H1 (cell line): Measurements from ENCODE around the gene SEC23IP. TPM values are rescaled to one million over a fixed set of nuclear protein-coding genes. Genes with fewer than 3 reads are reported as not detected.

Experiments
- CTCF ChIA-PET: fragments of 300-600 bp; sonication (Branson Sonifier 250); formaldehyde crosslinking; loops from one replicate; lab custom pipeline; 2021; ENCODE audit not compliant: partially characterized antibody; lab: Charles Lee
- POLR2A ChIA-PET: fragments of 300-600 bp; sonication (Branson Sonifier 250); formaldehyde crosslinking; loops from one replicate; lab custom pipeline; 2021; ENCODE audit warnings: inconsistent platforms; ENCODE audit not compliant: partially characterized antibody; lab: Charles Lee
- DNase-seq, 2 experiments: peaks; one replicate each; pipeline versions ENCODE4 v3.0.0 to v3.0.0-alpha.2; 2010 to 2022; ENCODE audit warnings: low spot score in 2 of 2, low read depth in 1 of 2, mixed read lengths in 1 of 2
- FAIRE-seq: peaks from 2 replicates; lab custom pipeline; 2011; peaks lifted over from hg19 to GRCh38; lab: Jason Lieb, UNC
- H2AFZ ChIP-seq: 2 replicates; pipeline ENCODE4 v1.8.1; 2012; ENCODE audit warnings: low read length, inconsistent platforms
- H2AK5ac ChIP-seq: 2 replicates; pipeline ENCODE4 v1.6.1; 2013; ENCODE audit warnings: low read depth, low read length
- H2BK120ac ChIP-seq: replicated peaks from 2 replicates; pipeline ENCODE3; 2013; ENCODE audit warnings: low read depth, low read length, inconsistent platforms
- H2BK12ac ChIP-seq: 2 replicates; pipeline ENCODE4 v1.6.1; 2013; ENCODE audit warnings: low read depth, low read length
- H2BK15ac ChIP-seq: 2 replicates; pipeline ENCODE4 v1.6.1; 2013; ENCODE audit warnings: low read length
- H2BK20ac ChIP-seq: 2 replicates; pipeline ENCODE4 v1.6.1; 2013; ENCODE audit warnings: low read length
- H2BK5ac ChIP-seq: 2 replicates; pipeline ENCODE4 v1.6.1; 2013; ENCODE audit warnings: low read depth, low read length
- H3K14ac ChIP-seq: 2 replicates; pipeline ENCODE4 v1.6.1; 2013; ENCODE audit warnings: inconsistent platforms; ENCODE audit not compliant: insufficient read length
- H3K18ac ChIP-seq: 2 replicates; pipeline ENCODE4 v1.6.1; 2013; ENCODE audit warnings: low read length; ENCODE audit errors: extremely low read depth
- H3K23ac ChIP-seq: 2 replicates; pipeline ENCODE4 v1.6.1; 2013; ENCODE audit warnings: inconsistent platforms; ENCODE audit not compliant: insufficient read length
- H3K23me2 ChIP-seq: 2 replicates; pipeline ENCODE4 v1.6.1; 2013; ENCODE audit warnings: low read depth, low read length
- H3K27ac ChIP-seq: 2 replicates; pipeline ENCODE4 v1.6.1; 2011; ENCODE audit warnings: low read depth, low read length, inconsistent platforms
- H3K27me3 ChIP-seq, 4 experiments: replicated peaks in 1 of 4; 1 replicate in 1 of 4; 2 replicates in 3 of 4; pipeline versions ENCODE4 v1.6.1 to v1.8.1; 2011 to 2013; ENCODE audit warnings: low read length in 3 of 4, mild to moderate bottlenecking in 3 of 4, inconsistent platforms in 2 of 4, mixed read lengths in 2 of 4, moderate library complexity in 1 of 4; ENCODE audit not compliant: control insufficient read depth in 3 of 4, insufficient read depth in 3 of 4; ENCODE audit errors: extremely low read depth in 1 of 4
- H3K36me3 ChIP-seq, 4 experiments: 2 replicates each; pipeline versions ENCODE4 v1.6.1 to v1.8.1; 2011 to 2013; ENCODE audit warnings: mild to moderate bottlenecking in 4 of 4, low read length in 3 of 4, moderate library complexity in 2 of 4, control low read depth in 1 of 4, inconsistent platforms in 1 of 4; ENCODE audit not compliant: insufficient read depth in 4 of 4, control insufficient read depth in 2 of 4
- H3K4ac ChIP-seq: replicated peaks from 2 replicates; pipeline ENCODE3; 2013; ENCODE audit warnings: low read length, low read depth, mixed read lengths, inconsistent platforms; ENCODE audit not compliant: insufficient read length
- H3K4me1 ChIP-seq, 4 experiments: replicated peaks in 1 of 4; 1 replicate in 1 of 4; 2 replicates in 3 of 4; pipeline versions ENCODE4 v1.6.1 to v1.8.1; 2011 to 2013; ENCODE audit warnings: low read length in 3 of 4, inconsistent platforms in 2 of 4, mixed read lengths in 1 of 4; ENCODE audit not compliant: insufficient read depth in 4 of 4, control insufficient read depth in 3 of 4
- H3K4me2 ChIP-seq, 2 experiments: 2 replicates each; pipeline versions ENCODE4 v1.6.1 to v1.8.1; 2011 to 2013; ENCODE audit warnings: low read depth in 2 of 2, low read length in 2 of 2, control low read depth in 1 of 2, inconsistent platforms in 1 of 2, mild to moderate bottlenecking in 1 of 2; ENCODE audit not compliant: insufficient read depth in 1 of 2
- H3K4me3 ChIP-seq, 4 experiments: fragments of 200-600, 300-600 bp in 1 of 4; sonication (generic), shearing (Covaris generic), sonication (Bioruptor Twin) in 1 of 4; 2 replicates each; pipeline versions ENCODE4 v1.5.1 to v1.8.1; 2011 to 2016; ENCODE audit warnings: low read length in 4 of 4, low read depth in 3 of 4, control low read depth in 2 of 4, inconsistent platforms in 2 of 4, mild to moderate bottlenecking in 2 of 4, mixed read lengths in 1 of 4, moderate library complexity in 1 of 4; ENCODE audit not compliant: insufficient read depth in 2 of 4; ENCODE audit errors: extremely low read depth in 1 of 4
- H3K56ac ChIP-seq: replicated peaks from 2 replicates; pipeline ENCODE3; 2013; ENCODE audit warnings: low read depth, mild to moderate bottlenecking, mixed read lengths, low read length, inconsistent platforms; ENCODE audit not compliant: insufficient read length
- H3K79me1 ChIP-seq: 2 replicates; pipeline ENCODE4 v1.6.1; 2013; ENCODE audit warnings: low read depth, low read length, control low read depth
- H3K79me2 ChIP-seq, 2 experiments: 2 replicates each; pipeline versions ENCODE4 v1.6.1 to v1.8.1; 2012 to 2013; ENCODE audit warnings: low read length in 2 of 2, mild to moderate bottlenecking in 2 of 2, inconsistent platforms in 1 of 2; ENCODE audit not compliant: insufficient read depth in 2 of 2, control insufficient read depth in 1 of 2
- H3K9ac ChIP-seq, 4 experiments: replicated peaks in 1 of 4; 1 replicate in 1 of 4; 2 replicates in 3 of 4; pipeline versions ENCODE4 v1.6.1 to v1.8.1; 2011 to 2013; ENCODE audit warnings: low read depth in 3 of 4, low read length in 3 of 4, control low read depth in 2 of 4, mild to moderate bottlenecking in 2 of 4, moderate library complexity in 2 of 4, inconsistent platforms in 1 of 4; ENCODE audit errors: extremely low read depth in 1 of 4
- H3K9me3 ChIP-seq, 2 experiments: 2 replicates each; pipeline versions ENCODE4 v1.6.1 to v1.8.1; 2012 to 2013; ENCODE audit warnings: mild to moderate bottlenecking in 2 of 2, moderate library complexity in 2 of 2, control low read depth in 1 of 2, inconsistent platforms in 1 of 2, low read depth in 1 of 2, low read length in 1 of 2, mixed read lengths in 1 of 2; ENCODE audit not compliant: insufficient read depth in 2 of 2
- H4K20me1 ChIP-seq, 2 experiments: replicated peaks in 1 of 2; 2 replicates each; pipeline versions ENCODE3 to v1.8.1; 2011 to 2013; ENCODE audit warnings: inconsistent platforms in 2 of 2, low read length in 2 of 2, mild to moderate bottlenecking in 1 of 2; ENCODE audit not compliant: insufficient read depth in 2 of 2, control insufficient read depth in 1 of 2
- H4K5ac ChIP-seq: 2 replicates; pipeline ENCODE4 v1.6.1; 2013; ENCODE audit warnings: low read length, low read depth, mixed read lengths, inconsistent platforms; ENCODE audit not compliant: insufficient read length
- H4K8ac ChIP-seq: 2 replicates; pipeline ENCODE4 v1.8.0; 2013; ENCODE audit warnings: mild to moderate bottlenecking, moderate library complexity, low read length, inconsistent platforms; ENCODE audit not compliant: insufficient read depth; ENCODE audit errors: extremely low read depth
- H4K91ac ChIP-seq: replicated peaks from 2 replicates; pipeline ENCODE3; 2013; ENCODE audit warnings: low read length, mixed read lengths, inconsistent platforms; ENCODE audit not compliant: insufficient read length
- MAFK ChIP-seq: IDR thresholded peaks from 2 replicates; pipeline ENCODE4 v1.6.1; 2012; ENCODE audit warnings: low read depth, mild to moderate bottlenecking, improper control_type of control experiment, low read length
- polyA plus RNA-seq, 7 experiments: library from polyadenylated mRNA; depleted of rRNA in 3 of 7; stranded (reverse) in 5 of 7; unstranded in 2 of 7; fragments of >200 nt in 5 of 7; fragments of 200-250 nt in 2 of 7; gene quantifications; 1 replicate in 5 of 7; 2 replicates in 1 of 7; 4 replicates in 1 of 7; pipeline versions ENCODE4 v1.2.1 to v1.2.3, GENCODE V29; 2011 to 2013; ENCODE audit warnings: missing spikeins in 2 of 7, mixed read lengths in 2 of 7
- total RNA-seq: library from RNA; stranded (reverse); fragmentation: NEBNext Ultra II Directional; extraction: Animal tissue kit (Norgen Biotek cat#: 25700); gene quantifications from 2 replicates; pipeline ENCODE4 v1.2.1, GENCODE V29; 2021

The SEC23IP gene
- total and polyA plus RNA-seq, 2 of the 8 experiments (the other 6 are each of a cell fraction or from before 2014, with no cell fraction given): 29.0 to 105 TPM

GRCh38 chr10:119962837-119963236, 70.3 kb downstream of the SEC23IP start:
- POLR2A ChIA-PET: no interaction called here
- no peak for TF ChIP-seq MAFK

More at GRCh38 chr10:119962837-119963236, 70.3 kb downstream of the SEC23IP start:
- Histone ChIP-seq H3K79me1 (no peaks in the 10 kb centered on the region), H3K56ac (no peak overlapping the region), H3K27ac (no peak overlapping the region), H3K36me3 (no peaks in the 10 kb centered on the region), H3K14ac (no peak overlapping the region), H4K5ac (no peak overlapping the region), H4K20me1 (no peaks in the 10 kb centered on the region), H4K8ac (no peak overlapping the region), H2BK20ac (no peak overlapping the region), H3K4me1 (no peaks in the 10 kb centered on the region), H2BK15ac (no peak overlapping the region), H2BK12ac (no peak overlapping the region), H3K79me2 (no peaks in the 10 kb centered on the region), H2BK5ac (no peak overlapping the region), H3K23ac (no peak overlapping the region), H2AK5ac (no peak overlapping the region), H3K4ac (no peak overlapping the region), H2BK120ac (no peak overlapping the region), H3K9ac (no peak overlapping the region), H3K4me3 (no peak overlapping the region), H3K9me3 (peaks cover 3 to 11% of the 10 kb centered on the region in 2 experiments; a peak in 1 of 4 replicates), H3K27me3 (no peaks in the 10 kb centered on the region), H2AFZ (no peak overlapping the region), H3K18ac (no peak overlapping the region), H3K23me2 (no peaks in the 10 kb centered on the region; the same call in 1 of the 2 replicates), H4K91ac (no peak overlapping the region), H3K4me2 (no peak overlapping the region)
- CTCF ChIA-PET: interaction anchor here (1.0 to 1.3 kb wide), 2 partner anchors 212 to 222 kb away, joined by 3 to 5 read pairs; no protein-coding TSS in a partner anchor
- DNase-seq (no peak), FAIRE-seq (no peak)
